OCI-M1 (cell line): ENCODE results near the gene RAD51D.
A peak's percentile ranks its signal among the peaks of the same experiment; 100 is the strongest.
"Not testable (repeated sequence)": the region's sequence is repeated elsewhere in the genome, so short reads cannot be mapped to it uniquely, and the experiment has no call there.

Source experiments
- DNase-seq: peaks from one replicate; lab custom pipeline; 2025; lab: John Stamatoyannopoulos, UW

The RAD51D gene

GRCh38 chr17:35141681-35142466 lies 22.2 kb upstream of the RAD51D start, which contains the start of gene NLE1:
Gene NLE1 (minus strand): TSS chr17:35142303. CDS start chr17:35142275, 28 bp downstream.
- peak; percentile 85 for DNase-seq

DNA sequence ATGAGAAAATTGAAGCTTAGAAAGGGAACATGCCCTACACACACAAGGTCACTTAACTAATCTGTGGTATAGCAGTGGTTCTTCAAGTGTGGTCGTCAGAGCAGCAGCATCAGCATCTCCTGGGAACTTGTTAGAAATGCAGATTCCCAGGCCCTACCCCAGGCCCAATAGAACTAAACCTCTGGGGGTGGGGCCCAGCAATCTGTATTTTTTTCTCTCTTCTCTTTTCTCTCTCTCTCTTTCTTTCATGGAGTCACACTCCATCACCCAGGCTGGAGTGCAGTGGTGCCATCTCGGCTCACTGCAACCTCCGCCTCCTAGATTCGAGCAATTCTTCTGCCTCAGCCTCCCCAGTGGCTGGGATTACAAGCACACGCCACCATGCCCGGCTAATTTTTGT lies 18.6 kb upstream of the RAD51D start:
- DNase-seq: no peak

- DNase-seq: no peak
Measured at GRCh38 chr17:35135322-35135721, 15.7 kb upstream of the RAD51D start.

DNA sequence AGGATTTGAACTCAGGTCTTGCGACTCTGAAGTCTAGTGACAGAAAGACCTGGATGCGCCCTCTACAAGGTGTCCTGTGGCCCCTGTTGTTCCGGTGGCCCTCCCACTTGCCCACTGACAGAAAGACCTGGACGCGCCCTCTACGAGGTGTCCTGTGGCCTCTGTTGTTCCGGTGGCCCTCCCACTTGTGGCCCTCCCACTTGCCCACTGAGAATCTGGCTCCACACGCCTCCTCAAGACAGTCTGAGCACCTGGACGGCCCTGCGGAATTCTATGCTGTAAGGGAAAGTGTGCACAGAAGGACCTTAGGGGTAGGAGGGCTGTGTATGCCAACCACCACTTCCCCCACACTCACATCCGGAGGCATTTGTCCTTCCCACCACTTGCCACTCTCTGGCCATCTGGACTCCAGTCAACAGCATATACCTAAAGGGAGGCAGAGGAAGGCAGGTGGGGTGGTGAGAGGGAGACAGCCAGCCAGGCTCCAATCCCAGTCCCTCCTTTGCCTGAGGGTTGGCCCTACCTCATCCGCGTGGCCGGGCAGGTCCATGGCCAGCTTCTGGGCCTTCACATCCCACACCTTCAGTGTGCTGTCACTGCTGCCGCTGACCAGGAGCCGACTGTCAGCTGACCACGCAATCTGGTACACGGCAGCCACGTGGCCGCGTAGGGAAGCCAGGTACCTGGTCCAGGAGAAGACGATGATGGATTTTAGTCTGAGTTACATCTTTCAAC lies 13.3 kb upstream of the RAD51D start:
- DNase-seq: no peak

GRCh38 chr17:35132099-35132498 lies 12.4 kb upstream of the RAD51D start:
- no peak for DNase-seq

GRCh38 chr17:35130392-35130791 lies 10.7 kb upstream of the RAD51D start:
- DNase-seq: no peak

DNA sequence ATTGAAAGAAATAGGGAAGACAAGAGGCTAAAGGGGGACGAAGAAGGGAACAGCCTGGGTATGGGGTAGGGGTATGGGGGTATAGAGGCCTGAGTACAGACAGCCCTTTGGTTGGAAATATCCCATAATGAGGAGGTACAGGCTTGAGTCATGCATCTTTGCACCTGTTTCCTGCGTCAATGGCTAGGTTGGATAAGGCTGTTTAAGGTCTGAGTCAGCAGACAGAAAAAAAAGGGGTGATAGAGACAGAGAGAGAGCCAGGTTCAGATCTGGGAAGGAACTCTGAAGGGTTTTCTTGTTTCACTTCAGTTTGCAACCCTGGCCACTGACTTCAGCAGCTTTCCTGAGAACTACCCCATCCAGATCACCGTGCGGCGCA lies 10.3 kb upstream of the RAD51D start:
- DNase-seq: no peak

GRCh38 chr17:35129154-35129972 lies 9.7 kb upstream of the RAD51D start:
- no peak for DNase-seq

DNA sequence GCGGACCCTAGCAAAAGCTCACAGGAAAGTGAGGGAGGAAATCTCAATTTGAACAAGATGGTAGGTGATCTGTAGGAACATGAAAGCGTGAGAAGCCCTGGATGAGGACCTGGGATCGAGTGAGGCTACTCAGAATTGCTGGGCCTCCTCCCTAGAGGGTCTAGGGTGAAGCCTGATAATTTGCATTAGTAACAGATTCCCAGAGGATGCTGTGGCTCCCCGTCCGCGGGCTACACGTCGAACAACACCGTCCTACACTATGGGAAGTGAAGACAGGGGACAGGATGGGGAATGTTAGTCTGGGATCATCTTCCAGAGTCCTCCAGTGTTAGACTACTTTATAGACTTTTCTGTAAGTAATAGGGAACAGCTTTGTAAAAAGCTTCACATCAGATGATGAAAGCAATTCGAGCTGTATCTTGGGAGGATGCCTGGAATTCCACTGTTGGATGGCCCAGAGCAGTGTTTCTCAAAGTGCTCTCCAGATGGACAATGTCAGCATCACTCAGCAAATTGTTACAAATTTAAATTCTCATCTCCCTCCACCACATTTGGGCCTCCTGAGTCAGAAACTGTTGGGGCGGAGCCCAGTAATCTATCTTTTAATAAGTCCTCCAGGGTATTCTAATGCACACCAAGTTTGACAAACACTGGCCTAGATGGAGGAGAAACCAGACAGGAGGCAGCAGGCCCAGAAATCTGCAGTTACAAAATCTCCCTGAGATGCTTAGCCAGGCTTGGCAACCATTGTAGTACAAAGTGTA lies 8.3 kb upstream of the RAD51D start:
- no peak for DNase-seq

DNA sequence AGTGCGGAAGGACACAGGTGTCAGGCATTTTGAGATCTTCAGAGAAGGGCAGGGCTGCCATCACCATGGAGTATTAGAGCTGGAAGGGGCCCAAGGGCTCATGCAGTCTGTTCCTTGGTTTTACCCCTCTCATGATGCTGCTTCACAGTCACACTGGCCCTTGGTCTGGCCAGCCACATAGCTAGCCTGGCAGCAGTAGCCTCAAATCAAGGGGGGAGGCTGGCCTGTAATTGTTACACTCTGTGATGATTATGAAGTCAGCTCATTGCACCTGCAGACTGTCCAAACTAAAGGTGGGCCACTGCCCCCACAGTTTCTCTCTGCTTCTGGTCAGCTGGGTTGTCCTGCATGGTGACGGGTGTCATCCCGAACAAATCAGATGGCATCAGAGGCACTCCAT lies 1.7 kb upstream of the RAD51D start, which contains the start of gene FNDC8:
Gene FNDC8, plus strand, starts transcription at position 301 of the 400 bp plus-strand sequence. Its CDS starts 79 bp downstream, at position 380.
- DNase-seq: no peak

- DNase-seq: peak; percentile 30
Measured at GRCh38 chr17:35117984-35118383, 1.7 kb downstream of the RAD51D start.

GRCh38 chr17:35116845-35117244 lies 2.8 kb downstream of the RAD51D start:
- no peak for DNase-seq

DNA sequence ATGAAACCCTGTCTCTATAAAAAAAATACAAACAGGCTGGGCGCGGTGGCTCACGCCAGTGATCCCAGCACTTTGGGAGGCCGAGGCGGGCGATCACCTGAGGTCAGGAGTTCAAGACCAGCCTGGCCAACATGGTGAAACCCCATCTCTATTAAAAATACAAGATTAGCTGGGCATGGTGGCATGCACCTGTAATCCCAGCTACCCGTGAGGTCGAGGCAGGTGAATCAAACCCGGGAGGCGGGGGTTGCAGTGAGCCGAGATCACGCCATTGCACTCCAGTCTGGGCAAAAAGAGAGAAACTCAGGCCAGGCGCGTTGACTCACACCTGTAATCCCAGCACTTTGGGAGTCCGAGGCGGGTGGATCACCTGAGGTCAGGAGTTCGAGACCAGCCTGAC lies 8.9 kb downstream of the RAD51D start:
- not testable (repeated sequence) for DNase-seq

- DNase-seq: no peak
Measured at GRCh38 chr17:35104844-35105450, 14.7 kb downstream of the RAD51D start.

GRCh38 chr17:35103271-35103670 lies 16.4 kb downstream of the RAD51D start:
- no peak for DNase-seq

- no peak for DNase-seq
Measured at GRCh38 chr17:35101725-35102124, 17.9 kb downstream of the RAD51D start.

DNA sequence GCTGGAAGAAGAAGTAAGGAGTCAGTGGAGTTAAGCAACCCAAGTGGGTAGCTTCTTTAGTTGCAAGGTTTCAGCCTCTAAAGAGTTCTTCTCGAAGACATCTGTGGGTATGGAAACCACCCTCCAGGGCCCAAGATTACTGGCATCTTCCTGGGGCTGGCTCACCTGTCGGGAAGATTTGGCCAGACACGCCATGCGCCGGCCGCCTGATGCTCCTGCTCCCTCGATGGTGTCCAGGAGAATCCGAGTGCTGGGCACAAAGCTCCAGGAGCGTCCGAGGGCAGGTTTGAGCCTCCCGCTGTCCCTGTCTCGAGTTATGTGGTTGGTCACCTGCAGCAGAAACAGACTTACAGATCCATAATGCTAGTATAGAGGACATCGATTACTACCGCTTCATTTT lies 18.6 kb downstream of the RAD51D start:
- no peak for DNase-seq

- DNase-seq: no peak
Measured at GRCh38 chr17:35099908-35100307, 19.8 kb downstream of the RAD51D start.

DNA sequence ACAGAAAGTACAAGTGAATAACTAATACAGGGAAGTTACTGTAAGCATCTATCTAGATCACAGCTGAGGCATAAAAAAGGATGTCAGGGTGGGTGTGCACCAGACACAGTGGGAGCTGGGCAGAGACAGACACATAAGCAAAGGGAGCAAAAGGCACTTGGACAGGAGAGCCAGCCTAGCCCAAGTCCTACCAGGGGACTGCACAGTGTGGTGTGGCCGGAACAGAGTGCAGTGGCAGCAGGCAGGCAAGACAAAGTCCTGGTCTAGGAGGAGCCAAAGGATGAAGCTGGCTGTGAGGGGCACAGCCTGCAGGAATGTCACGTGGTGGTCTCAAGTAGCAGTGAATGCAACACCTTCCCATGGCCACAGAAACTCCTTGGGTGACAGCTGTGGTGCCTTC lies 21.9 kb downstream of the RAD51D start:
- DNase-seq: no peak

- no peak for DNase-seq
Measured at GRCh38 chr17:35095741-35096140, 23.9 kb downstream of the RAD51D start.

- DNase-seq: no peak
Measured at GRCh38 chr17:35094902-35095301, 24.8 kb downstream of the RAD51D start.
